Endothelial cell of umbilical vein (primary cell): Measurements from ENCODE around the gene PLCXD3.

Source experiments
- MYC ChIP-seq: IDR thresholded peaks from one replicate; pipeline ENCODE4 v1.6.1; 2011; ENCODE audit warnings: mild to moderate bottlenecking, low read depth, low read length
- POLR2A ChIP-seq: IDR thresholded peaks from 2 replicates; pipeline ENCODE4 v1.6.1; 2012; ENCODE audit warnings: low read depth, mild to moderate bottlenecking, control low read depth, low read length
- TF ChIP-seq, protein P1 (sequence below), 2 donors: IDR thresholded peaks; 1 replicate in 1 of 2; 2 replicates in 1 of 2; pipeline ENCODE4 v1.5.1; 2011; ENCODE audit warnings: low read length in 2 of 2, mild to moderate bottlenecking in 2 of 2, moderate library complexity in 2 of 2, control low read depth in 1 of 2, inconsistent platforms in 1 of 2, low read depth in 1 of 2; ENCODE audit not compliant: insufficient read depth in 1 of 2; ENCODE audit errors: extremely low read depth in 1 of 2

DNA sequence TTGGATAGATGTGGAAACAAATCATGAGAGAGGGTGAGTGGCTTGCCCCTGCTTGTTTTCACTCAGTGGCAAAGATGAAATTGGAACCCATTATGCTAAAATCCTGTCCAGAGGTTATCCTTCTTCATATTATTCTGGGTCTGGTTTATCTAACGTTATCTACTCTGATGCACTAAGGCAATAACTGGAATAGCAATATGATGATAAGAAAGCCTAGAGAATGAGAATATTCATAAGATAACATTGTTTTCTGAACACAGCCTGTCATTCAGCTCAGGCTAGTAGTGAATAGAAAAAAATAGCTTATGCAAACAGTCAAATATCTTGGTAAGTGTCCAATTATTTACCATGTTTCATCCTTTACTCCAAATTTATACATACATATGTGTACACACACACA lies 165.1 kb downstream of the PLCXD3 start:
- TF ChIP-seq POLR2A (no peak), MYC (no peak)
- TF ChIP-seq, protein P1, sequence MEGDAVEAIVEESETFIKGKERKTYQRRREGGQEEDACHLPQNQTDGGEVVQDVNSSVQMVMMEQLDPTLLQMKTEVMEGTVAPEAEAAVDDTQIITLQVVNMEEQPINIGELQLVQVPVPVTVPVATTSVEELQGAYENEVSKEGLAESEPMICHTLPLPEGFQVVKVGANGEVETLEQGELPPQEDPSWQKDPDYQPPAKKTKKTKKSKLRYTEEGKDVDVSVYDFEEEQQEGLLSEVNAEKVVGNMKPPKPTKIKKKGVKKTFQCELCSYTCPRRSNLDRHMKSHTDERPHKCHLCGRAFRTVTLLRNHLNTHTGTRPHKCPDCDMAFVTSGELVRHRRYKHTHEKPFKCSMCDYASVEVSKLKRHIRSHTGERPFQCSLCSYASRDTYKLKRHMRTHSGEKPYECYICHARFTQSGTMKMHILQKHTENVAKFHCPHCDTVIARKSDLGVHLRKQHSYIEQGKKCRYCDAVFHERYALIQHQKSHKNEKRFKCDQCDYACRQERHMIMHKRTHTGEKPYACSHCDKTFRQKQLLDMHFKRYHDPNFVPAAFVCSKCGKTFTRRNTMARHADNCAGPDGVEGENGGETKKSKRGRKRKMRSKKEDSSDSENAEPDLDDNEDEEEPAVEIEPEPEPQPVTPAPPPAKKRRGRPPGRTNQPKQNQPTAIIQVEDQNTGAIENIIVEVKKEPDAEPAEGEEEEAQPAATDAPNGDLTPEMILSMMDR (IDR thresholded peaks at IDR 0.05; ENCODE audit: extremely low read depth in 1 of 2, insufficient read depth in 1 of 2, low read depth in 1 of 2, low read length in 2 of 2), result no peak
